HG02642 (cell line): Measurements from ENCODE around the gene TEX29.

ENCODE experiments used
- ATAC-seq: cut with Tn5 transposase; IDR thresholded peaks from one replicate; pipeline ENCODE4 v1.9.1; 2021; ENCODE audit warnings: mild to moderate bottlenecking; ENCODE audit not compliant: unreplicated experiment, poor library complexity

The TEX29 gene

GRCh38 chr13:111288276-111288675 is 32.2 kb upstream of the TEX29 start:
- no peak for ATAC-seq

GRCh38 chr13:111289251-111289650 is 31.2 kb upstream of the TEX29 start:
- no peak for ATAC-seq

DNA sequence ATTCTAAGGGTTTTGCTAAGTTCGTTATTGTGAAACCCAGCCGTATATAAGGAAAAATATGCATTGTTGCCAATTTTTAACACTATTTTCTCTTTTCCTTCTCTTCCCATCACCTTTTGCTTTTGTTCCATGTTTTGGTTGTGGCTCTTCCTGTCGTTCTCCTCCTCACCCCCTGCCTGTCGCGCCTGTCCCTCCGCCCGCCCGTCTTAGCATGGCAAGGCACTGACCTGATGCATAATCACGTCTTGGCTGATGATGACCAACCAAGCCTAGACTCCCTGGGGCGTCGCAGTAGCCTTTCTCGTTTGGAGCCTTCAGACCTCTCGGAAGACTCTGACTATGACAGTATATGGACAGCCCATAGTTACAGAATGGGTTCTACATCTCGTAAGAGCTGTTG is 28.5 kb upstream of the TEX29 start:
- ATAC-seq, result no peak

DNA sequence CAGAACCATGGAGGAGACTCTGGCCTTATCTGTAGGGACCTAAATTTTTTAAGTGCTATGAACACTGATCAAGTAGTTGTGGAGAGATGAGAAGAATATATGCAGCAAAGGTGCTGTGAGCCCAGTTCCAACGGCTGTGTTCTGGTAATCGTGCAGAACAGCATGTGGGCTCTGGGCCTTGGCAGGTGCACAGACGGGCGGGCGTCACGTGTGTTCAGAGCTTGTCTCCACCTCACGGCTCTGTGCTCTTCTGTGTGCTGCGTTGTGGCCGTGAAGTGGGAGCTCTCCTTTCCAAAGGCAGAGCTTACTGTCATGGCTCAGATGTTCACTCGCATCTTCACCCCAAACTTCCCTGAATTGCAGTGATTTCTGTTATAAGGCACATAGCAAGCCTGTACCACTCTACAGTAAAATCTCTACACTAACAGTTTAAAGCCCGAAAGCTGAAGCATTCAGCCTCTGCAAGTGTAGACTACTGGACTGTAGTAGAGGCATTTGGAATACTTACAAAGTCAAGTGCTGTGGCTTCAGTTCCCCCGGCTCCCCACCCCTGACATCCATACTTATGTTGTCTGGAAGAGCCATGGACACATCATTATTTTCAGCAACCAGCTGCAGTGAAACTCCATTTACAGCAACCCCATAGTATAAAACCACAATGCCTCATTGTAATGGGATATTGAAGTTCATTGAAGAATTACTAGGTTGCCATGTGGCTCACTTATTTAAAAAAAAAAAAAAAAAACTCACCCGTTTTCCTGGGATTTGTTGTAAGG is 27.5 kb upstream of the TEX29 start:
- no peak for ATAC-seq

DNA sequence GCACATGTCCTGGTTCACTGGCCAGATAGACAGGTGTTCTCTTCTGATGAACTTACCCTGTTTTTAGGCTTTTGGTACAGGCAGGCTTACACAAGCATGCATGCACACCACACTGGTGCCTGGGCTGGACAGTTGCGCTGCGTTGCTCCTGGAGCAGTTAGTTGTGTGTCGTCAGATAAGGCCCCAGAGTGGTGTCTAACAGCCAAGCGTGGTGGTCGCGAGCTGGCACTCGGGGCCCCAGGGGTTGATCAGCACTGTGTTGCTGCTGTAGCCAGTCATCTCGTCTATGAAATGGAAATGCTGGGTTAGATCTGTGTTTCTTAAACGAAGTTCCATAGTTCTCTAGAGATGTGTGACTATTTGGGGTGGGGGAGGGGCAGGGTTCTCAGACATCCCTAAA is 24.6 kb upstream of the TEX29 start:
- no peak for ATAC-seq

GRCh38 chr13:111296417-111296816 is 24.0 kb upstream of the TEX29 start:
- ATAC-seq, result no peak

- ATAC-seq, result no peak
Measured at GRCh38 chr13:111298214-111298975, 22.0 kb upstream of the TEX29 start.

- no peak for ATAC-seq
Measured at GRCh38 chr13:111302045-111302726, 18.3 kb upstream of the TEX29 start.

- no peak for ATAC-seq
Measured at GRCh38 chr13:111303559-111303958, 16.9 kb upstream of the TEX29 start.

DNA sequence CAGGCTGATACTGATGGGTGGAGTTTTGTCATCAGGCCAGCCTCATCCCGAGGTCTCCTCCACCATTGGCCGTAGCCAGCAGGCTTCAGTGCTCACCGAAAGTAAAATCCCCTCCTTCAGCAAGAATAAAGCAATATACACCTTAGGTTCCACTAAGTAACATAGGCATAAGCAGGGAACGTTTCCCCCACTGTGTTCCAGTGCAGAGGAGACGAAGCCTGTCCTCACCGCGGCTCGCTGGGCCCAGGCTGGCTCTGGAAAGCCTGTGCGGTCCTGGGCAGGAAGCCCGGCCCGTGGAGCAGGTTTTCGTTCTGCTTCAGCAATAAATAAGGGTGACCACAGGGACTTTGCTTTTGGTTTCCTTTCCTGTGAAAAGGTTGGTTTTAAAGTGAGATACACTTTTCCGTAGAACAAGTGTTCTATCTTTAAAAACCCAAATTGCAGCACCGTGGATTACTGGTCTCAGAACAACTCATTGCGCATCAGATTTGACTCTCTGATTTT is 16.3 kb upstream of the TEX29 start:
- ATAC-seq, result peak; percentile 91

GRCh38 chr13:111304603-111305289 is 15.7 kb upstream of the TEX29 start:
- ATAC-seq, result peak; percentile 39

DNA sequence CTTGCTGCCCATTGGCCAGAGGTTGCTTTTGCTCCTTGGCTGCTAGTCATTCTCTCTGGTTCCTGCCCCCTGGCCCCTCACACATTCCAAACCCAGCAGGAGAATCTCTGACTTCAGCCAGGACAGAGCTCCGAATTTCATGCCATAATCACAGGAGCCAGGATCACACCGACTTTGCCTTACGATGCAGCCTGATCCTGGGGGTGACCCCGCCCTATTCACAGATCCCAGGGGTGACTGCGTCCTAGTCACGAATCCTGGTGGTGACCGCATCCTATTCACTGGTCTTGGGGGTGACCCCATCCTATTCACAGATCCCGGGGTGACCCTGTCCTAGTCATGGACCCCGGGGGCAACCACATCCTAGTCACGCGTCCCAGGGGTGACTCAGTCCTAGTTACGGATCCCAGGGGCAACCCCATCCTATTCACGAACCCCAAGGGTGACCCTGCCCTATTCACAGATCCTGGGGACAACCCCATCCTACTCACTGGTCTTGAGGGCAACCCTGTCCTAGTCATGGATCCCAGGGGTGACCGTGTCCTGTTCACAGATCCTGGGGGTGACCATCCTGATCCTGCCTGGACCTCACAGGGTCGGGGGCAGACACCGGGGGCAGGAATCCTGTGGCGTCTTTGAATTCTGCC is 7.4 kb upstream of the TEX29 start:
- ATAC-seq, result no peak

DNA sequence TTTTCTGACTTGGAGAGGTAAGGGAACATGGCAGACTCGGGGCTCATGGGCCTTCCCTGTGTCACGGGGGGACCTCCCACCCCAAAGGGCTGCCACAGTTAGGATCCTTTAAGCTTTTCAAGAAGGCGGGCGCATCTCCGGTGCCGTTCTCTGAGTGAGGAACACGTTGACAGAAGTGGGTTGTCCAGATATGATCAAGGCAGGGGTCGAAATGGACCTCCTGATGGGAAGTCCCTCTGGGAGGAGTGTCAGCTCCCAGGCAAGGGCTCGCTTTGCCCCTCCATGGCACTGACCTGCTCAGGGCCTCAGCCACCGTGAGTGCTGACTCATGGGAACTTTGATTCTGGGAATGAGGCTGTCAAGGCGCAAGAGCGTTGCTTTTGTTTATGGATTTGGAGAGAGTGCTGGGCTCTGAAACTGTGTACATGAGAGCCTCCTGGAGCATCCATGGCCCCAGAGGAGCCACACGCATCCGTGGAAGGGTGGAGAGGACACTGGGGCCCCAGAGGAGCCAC is 6.5 kb upstream of the TEX29 start:
- ATAC-seq, result no peak

DNA sequence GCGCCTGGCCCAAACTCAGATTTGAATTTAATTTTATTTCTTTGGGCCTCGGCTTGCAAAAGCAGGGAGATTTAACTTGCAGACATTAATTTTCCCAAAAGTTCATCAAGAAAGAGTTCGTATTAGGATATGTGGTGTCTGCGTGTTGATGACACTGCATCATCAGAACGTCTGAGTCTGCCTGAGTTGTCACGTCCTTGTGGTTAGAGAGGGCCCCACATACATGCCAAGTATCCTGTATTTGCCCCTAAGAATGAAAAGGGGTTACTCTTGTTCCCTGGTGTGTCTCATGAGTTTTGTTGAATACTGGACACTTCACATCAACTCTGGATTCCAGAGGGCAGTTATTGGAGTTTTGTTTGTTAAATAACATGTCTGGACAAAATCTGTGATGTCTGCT is 5.6 kb upstream of the TEX29 start:
- no peak for ATAC-seq

DNA sequence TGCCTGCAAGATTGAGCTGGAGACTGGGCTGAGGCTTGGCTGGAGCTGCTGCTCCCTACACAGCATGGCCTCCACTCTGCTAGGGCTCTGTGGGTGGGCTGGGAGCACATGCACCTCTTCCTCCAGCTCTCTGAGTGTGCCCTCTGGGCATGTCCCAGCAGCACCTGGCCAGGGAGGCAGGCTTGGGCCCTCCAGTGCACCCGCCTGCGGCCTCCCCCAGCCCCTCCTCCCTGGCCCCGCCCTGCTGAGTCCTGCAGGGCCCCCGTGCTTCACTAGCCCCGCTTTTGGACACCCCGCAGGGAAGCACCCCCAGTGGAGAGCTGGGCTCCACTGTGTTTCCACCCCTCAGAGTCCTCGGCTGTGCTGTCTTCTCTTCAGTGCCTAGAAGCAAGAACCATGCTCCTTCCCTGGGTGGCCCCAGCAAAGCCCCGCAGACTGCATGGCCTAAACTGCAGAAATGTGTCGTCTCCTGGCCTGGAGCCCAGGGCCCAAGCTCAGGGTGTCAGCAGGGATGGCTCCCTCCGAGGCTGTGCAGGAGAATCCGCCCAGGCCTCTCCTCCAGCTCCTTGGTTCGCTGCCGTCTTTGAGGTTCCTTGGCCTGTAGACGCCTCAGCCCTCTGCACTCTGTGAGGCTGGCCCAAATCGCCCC is 5.0 kb upstream of the TEX29 start:
- no peak for ATAC-seq

DNA sequence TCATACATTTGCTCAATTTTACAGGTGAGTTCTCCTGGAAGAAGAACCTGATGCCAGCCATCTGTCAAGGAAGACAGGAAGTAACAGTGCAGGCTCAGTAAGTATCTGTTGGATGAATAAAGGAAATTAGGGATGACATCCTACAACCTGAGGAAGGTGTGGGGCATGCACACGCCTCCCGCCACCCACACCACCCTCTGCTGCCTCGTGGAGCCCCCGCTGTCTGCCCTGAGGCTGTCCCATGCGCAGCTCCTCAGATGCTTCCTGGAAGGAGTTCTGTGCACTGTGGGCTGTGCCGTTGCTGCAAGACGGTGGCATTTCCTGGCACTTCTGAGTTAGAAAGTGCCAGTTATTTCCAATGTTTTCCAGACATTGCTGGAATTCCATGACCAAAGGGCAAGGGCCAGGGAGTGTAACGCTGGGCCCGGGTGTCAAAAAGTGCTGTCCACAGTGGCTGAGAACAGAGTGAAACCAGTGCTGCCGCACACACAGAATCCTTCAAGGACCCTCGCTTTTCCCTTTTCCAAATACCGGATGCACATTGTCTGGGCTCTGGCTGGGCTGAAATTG is 4.2 kb upstream of the TEX29 start:
- no peak for ATAC-seq

DNA sequence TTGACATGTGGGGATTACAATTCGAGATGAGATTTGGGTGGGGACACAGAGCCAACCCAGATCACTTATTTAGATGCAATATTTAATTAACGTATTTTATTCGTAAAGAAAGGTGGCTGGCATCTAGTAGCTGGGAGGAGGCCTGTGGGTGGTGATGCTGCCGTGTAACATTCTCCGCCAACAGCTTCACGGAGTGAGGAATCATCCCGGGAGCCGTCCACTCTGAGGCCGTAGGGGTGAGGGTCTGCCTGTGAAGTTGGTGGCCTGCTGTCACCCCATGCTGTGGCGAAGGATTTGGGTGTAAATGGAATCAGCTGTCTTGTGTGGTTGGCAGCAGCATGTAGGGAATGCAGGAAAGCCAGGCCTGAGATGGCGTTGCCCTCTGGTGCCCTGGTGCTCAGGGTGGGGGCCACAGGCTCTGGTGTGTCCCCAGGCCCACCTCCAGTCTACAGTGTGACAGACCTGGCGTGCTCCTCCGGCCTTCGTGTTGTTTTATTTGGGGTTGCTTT is 3.3 kb upstream of the TEX29 start:
- no peak for ATAC-seq

- ATAC-seq, result no peak
Measured at GRCh38 chr13:111317571-111318345, 2.7 kb upstream of the TEX29 start.
